GM18870 (cell line): Measurements from ENCODE around the gene ABCA5.
"Not testable (repeated sequence)": the region's sequence is repeated elsewhere in the genome, so short reads cannot be mapped to it uniquely, and the experiment has no call there.

Experiments used
- ATAC-seq: cut with Tn5 transposase; IDR thresholded peaks from one replicate; pipeline ENCODE4 v1.9.1; 2021; ENCODE audit warnings: moderate library complexity; ENCODE audit not compliant: unreplicated experiment

The ABCA5 gene

GRCh38 chr17:69333561-69333960, 6.6 kb upstream of the ABCA5 start:
- no peak for ATAC-seq

DNA sequence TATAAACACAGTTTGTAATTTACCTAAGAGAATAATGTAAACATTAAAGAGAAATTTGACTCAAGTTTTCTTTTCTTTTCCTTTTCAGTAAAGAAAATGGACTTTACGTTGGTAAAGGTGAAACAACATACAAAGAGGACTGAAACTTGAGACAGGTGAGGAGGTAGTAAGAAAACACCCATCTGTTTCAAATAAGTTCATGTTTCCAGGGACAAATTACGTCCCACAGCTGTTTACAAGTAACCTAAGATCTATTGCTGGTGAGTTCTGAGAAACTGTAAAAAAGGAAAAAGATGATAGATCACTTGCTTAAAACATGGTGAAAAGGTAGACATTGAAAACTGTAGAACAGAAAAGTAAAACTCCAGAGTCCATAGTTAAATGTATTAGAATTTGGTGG, 4.8 kb upstream of the ABCA5 start:
- no peak for ATAC-seq

- ATAC-seq: peak; percentile 8
Observed at GRCh38 chr17:69326377-69327059, 415 bp downstream of the ABCA5 start.

- ATAC-seq: no peak
Observed at GRCh38 chr17:69325518-69326376, 1.2 kb downstream of the ABCA5 start.

GRCh38 chr17:69323806-69324205, 3.1 kb downstream of the ABCA5 start:
- ATAC-seq: no peak

- ATAC-seq: no peak
Observed at GRCh38 chr17:69320908-69321238, 6.1 kb downstream of the ABCA5 start.

DNA sequence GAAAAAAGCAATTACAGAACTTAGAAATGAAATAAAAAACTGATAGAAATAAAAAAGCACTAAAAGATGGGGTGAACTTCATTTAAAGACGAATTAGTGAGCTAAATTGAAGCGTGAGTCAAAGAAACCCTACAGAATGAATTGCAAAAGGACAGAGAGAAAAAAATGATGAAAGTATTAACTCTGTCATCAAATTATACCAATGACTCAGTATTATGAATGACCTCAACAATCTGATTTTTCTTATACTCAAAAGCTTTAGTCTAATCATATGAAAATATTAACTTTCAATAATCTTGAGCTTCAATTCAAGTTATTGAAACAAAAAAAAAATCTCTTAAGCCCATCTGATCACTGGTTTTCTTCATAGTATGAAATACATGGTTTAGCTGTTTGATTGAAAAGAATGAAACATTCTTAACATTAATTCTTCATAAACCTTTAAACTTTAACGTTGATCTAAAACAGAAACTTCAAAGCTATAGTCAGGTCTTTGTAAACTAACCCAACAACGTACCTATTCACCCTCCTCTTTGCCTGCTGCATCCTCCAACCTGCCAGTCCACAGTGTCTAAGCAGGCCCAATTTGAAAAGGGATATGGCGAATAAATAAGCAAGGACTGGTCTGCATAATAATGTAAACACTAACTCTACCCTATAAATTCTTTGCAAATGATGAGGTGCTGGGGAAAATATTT, 6.6 kb downstream of the ABCA5 start:
- ATAC-seq: no peak

GRCh38 chr17:69317625-69318024, 9.3 kb downstream of the ABCA5 start:
- ATAC-seq: no peak

DNA sequence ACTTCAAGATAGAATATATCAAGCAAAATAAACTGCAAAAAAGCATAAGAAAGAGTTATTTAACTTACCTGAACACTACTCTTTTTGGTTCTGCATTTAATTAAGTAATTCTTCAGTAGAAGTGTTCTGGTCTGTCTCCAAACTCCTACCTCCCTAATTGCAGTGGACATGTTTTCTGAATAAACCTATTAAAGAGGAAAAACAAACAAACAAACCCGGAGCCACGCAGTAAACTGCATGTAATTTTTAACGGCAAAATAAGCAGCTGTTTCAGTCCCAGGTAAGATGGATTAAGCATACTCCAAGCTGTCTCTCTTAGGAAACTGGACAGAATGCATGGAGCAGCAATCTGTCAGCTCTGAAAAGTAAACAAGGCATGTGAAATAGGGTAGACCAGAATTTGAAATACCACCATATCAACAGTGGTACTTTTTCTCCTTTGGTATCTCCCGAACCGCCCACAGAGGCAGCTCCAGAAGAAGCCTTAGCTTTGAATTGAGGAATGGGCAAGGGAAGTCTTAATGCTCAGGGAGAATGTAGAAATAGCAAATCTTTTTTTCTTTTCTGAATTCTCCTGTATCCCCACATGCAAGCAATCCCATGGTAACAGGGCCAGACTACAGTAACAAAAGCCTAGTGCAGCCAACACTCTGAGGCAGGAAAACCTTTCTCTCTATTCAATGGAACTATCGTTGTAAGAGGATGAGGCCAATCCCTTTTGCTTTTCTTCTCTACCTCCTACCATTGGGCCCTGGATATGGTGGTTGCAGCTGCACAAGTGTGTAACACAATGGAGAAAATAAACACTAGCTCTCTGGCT, 12.5 kb downstream of the ABCA5 start:
- ATAC-seq: no peak

- ATAC-seq: no peak
Observed at GRCh38 chr17:69305177-69305576, 21.8 kb downstream of the ABCA5 start.

GRCh38 chr17:69302682-69303081, 24.3 kb downstream of the ABCA5 start:
- ATAC-seq: no peak

DNA sequence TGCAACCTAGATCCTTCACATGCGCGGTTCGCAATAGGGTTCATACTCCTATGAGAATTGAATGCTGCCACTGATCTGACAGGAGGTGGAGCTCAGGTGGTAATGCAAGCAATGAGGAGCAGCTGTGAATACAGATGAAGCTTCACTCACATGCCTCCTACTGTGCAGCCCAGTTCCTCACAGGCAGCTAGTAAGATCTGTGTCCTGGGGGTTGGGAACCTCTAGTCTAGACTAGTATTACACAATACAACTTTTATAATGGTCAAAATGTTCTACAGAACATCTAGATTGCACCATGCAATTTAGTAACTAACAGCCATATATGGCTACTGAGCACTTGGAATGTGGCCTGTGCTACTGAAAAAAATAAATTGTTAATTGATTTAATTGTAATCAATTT, 26.7 kb downstream of the ABCA5 start:
- ATAC-seq: no peak

DNA sequence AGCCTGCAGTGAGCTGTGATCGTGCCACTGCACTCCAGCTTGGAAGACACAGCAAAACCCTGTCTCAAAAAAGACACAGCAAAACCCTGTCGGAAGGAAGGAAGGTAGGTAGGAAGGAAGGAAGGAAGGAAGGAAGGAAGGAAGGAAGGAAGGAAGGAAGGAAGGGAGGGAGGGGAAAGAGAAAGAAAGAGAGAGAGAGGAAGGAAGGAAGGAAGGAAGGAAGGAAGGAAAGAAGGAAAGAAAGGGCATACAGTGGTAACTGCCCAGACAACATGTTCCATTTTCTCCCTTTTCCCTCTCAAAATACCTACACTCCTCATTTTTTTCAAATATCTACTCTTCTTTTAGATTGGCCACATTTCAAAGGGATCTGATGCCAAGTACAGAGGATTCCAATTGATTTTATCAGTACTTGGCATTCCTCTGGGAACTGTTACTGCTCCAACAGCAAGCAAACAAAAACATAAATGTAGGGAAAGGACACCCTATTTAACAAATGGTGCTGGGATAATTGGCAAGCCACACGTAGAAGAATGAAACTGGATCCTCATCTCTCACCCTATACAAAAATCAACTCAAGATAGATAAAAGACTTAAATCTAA, 28.7 kb downstream of the ABCA5 start:
- not testable (repeated sequence) for ATAC-seq

- no peak for ATAC-seq
Observed at GRCh38 chr17:69287168-69287567, 39.8 kb downstream of the ABCA5 start.

GRCh38 chr17:69286257-69286656, 40.7 kb downstream of the ABCA5 start:
- no peak for ATAC-seq

- no peak for ATAC-seq
Observed at GRCh38 chr17:69284646-69285045, 42.3 kb downstream of the ABCA5 start.

DNA sequence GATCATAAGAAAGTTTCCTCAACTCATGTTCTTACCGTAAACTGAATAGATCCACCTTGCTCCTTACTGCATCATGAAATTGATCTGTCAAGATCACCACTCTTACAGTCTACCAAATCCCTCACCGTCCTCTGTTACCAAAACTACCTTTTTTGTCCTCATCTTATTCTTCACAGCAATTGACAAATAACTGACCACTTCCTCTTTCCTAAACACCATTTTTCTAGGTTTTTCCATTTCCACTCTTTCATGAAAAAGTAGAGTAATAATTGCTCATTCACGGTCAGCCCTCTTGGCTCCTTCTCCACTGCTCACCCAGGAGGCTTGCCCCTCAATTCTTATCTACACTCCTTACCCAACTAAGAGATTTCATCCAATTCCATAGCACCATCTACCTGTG, 44.9 kb downstream of the ABCA5 start:
- ATAC-seq: no peak

DNA sequence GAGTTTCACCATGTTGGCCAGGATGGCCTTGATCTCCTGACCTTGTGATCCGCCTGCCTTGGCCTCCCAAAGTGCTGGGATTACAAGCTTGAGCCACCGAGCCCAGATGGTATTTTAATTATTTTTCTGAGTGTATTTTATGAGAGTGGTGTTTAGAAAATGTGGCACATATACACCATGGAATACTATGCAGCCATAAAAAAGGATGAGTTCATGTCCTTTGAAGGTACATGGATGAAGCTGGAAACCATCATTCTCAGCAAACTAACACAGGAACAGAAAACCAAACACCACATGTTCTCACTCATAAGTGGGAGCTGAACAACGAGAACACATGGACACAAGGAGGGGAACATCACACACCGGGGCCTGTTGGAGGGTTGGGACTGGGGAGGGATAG, 50.7 kb downstream of the ABCA5 start:
- not testable (repeated sequence) for ATAC-seq

- ATAC-seq: no peak
Observed at GRCh38 chr17:69275751-69276150, 51.2 kb downstream of the ABCA5 start.

DNA sequence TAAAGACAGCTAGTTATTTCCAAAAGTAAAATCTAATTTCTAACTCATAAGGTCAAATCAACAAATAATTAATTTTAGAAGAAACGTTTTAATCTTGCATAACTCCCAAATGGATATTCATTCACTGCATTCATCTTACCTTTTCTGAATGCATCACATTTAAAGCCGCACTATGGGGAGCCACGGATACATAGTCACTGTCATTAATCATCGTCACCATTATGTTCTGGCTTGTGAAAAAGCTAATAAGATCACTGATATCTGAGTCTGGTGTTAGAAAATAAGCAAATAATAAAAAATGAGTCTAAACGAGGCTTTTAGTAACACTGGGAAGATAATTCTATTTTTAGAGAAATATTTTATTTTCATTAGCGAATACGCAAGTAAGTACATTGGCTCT, 55.9 kb downstream of the ABCA5 start:
- no peak for ATAC-seq
